ENCODE results near the gene TET2. TPM values are rescaled to one million over a fixed set of nuclear protein-coding genes. Genes with fewer than 3 reads are reported as not detected.

The TET2 gene
- total and polyA plus RNA-seq, 2 of the 4 experiments (the other 2 are of a cell fraction): 5.6 to 25.3 TPM

DNA sequence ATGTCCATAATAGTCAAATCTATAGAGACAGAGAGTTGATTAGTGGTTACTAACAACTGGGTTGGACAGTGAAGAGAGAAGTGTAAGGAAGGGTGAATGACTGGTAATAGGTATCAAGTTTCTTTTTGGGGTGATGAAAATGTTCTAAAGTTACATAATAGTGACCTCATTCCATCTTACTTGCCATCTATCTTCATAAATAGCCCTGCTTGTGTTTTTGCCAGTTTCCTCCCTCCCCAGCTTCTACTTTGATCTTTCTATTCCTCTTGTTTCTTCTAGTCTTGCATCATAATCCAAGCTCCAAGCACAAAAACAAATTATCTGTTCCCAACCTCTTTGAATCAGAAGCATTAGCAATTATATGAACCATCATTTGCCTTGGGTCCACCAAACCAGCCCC lies 40.2 kb upstream of the TET2 start:
- Histone ChIP-seq H3K27ac (ENCODE audit: insufficient read depth, low read length) (no peak overlapping the region), H3K9me1 (ENCODE audit: insufficient read depth, low read length) (no peaks in the 10 kb centered on the region), H4K20me1 (ENCODE audit: insufficient read depth, low read length) (no peaks in the 10 kb centered on the region), H2BK20ac (ENCODE audit: low read depth, low read length) (no peak overlapping the region), H3K79me1 (ENCODE audit: low read depth in 1 of 2, low read length in 2 of 2) (no peaks in the 10 kb centered on the region), H3K9me3 (ENCODE audit: control insufficient read depth, insufficient read depth, low read length) (no peaks in the 10 kb centered on the region), H3K56ac (ENCODE audit: extremely low read depth, insufficient read depth, low read length) (no peak overlapping the region), H4K91ac (ENCODE audit: insufficient read depth, low read depth, low read length) (no peak overlapping the region), H4K8ac (ENCODE audit: low read depth in 2 of 2, low read length in 2 of 2) (no peak overlapping the region), H4K5ac (ENCODE audit: low read depth, low read length) (no peak overlapping the region), H2BK120ac (ENCODE audit: low read depth, low read length) (no peak overlapping the region), H3K27me3 (ENCODE audit: control insufficient read depth, insufficient read depth, low read length) (no peaks in the 10 kb centered on the region; the same call in 1 of the 2 replicates), H2AK5ac (ENCODE audit: low read depth, low read length) (no peak overlapping the region), H3K4me1 (ENCODE audit: control insufficient read depth, insufficient read depth, low read length) (no peaks in the 10 kb centered on the region), H2AK9ac (replicated peaks; ENCODE audit: low read depth, low read length, poor library complexity) (no peak overlapping the region), H2AFZ (replicated peaks; ENCODE audit: low read length, poor library complexity) (no peak overlapping the region), H3K9ac (ENCODE audit: low read depth, low read length) (no peak overlapping the region), H2BK5ac (ENCODE audit: low read depth, low read length, poor library complexity, severe bottlenecking) (no peak overlapping the region), H3K4ac (ENCODE audit: low read depth, low read length) (no peak overlapping the region), H3K4me3 (ENCODE audit: insufficient read depth, low read depth, low read length) (no peak overlapping the region), H3K36me3 (ENCODE audit: control insufficient read depth, insufficient read depth, low read length) (no peaks in the 10 kb centered on the region), H3K4me2 (ENCODE audit: low read depth, low read length) (no peak overlapping the region), H2BK15ac (ENCODE audit: low read depth, low read length) (no peak overlapping the region), H3K23ac (ENCODE audit: low read depth, low read length) (no peak overlapping the region), H3K14ac (replicated peaks; ENCODE audit: low read depth, low read length) (no peak overlapping the region), H3K18ac (ENCODE audit: low read depth, low read length) (no peak overlapping the region)
- in situ Hi-C loops (cut with MboI; ENCODE audit: low sequenced_read_pairs): no loop called here
- dilution Hi-C loops (cut with HindIII; ENCODE audit: low sequenced_read_pairs, unreplicated experiment): no loop called here
- intact Hi-C loops (cut with micrococcal nuclease): no loop called here
- DNase-seq (no peak), ATAC-seq (ENCODE audit: low read depth) (no peak)
- no TSS peak for BruUV-seq (replicated peaks)
- POLR2A ChIA-PET (ENCODE audit: unreplicated experiment): no interaction called here
- CTCF ChIA-PET: interaction anchor here (0.6 kb wide), 1 partner anchor 1186 kb away, joined by 4 read pairs; no protein-coding TSS in a partner anchor
- TF ChIP-seq, protein P1, sequence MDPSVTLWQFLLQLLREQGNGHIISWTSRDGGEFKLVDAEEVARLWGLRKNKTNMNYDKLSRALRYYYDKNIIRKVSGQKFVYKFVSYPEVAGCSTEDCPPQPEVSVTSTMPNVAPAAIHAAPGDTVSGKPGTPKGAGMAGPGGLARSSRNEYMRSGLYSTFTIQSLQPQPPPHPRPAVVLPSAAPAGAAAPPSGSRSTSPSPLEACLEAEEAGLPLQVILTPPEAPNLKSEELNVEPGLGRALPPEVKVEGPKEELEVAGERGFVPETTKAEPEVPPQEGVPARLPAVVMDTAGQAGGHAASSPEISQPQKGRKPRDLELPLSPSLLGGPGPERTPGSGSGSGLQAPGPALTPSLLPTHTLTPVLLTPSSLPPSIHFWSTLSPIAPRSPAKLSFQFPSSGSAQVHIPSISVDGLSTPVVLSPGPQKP (IDR thresholded peaks at IDR 0.05; ENCODE audit: borderline replicate concordance, low read depth, low read length): no peak
- TF ChIP-seq MXI1 (IDR thresholded peaks at IDR 0.05; ENCODE audit: borderline replicate concordance, low read depth, low read length) (no peak), MAZ (IDR thresholded peaks at IDR 0.05; ENCODE audit: borderline replicate concordance, low read depth, low read length) (no peak), RCOR1 (IDR thresholded peaks at IDR 0.05; ENCODE audit: insufficient replicate concordance, low read length) (no peak), RFX5 (IDR thresholded peaks at IDR 0.05; ENCODE audit: low read depth, low read length) (no peak), RAD21 (IDR thresholded peaks at IDR 0.05; ENCODE audit: low read length) (no peak)
